Measurements from ENCODE around the gene EBF4.

EBF4 gene

DNA sequence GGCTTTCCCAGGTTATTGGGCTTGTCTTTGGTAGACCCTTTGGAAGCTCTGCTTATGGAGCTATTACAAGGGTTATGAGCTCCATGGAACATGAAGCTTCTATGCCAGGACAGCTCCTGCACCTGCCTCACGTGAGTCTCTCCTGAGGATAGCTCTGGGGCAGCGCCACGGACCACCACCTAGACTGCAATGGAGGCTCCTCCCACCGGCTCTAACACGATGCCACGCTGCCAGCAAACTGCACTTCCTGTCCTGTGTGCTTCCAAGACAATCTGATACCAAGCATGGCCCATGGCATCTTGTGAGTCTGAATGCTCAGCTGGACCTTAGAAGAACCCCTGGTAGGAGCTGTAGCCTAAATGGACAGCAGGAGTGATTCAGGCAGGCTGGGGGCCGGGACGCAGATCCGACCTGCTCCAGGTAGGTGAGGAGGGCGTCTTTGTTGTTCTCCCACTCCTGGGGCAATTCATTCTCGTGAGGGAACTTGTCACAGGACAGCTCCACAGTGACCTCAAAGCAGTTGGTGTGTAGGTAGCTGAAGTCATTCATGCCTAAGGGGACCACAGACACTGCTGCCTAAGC lies 102.4 kb downstream of the EBF4 start:
- Histone ChIP-seq H3K9ac (ENCODE audit: low read depth in 1 of 2, low read length in 2 of 2) (no peak overlapping the region), H3K27ac (ENCODE audit: low read depth in 2 of 2, low read length in 2 of 2) (no peak overlapping the region), H3K4me3 (ENCODE audit: low read length in 2 of 2) (no peak overlapping the region), H3K9me3 (ENCODE audit: control insufficient read depth in 2 of 2, low read length in 2 of 2) (no peaks in the 10 kb centered on the region), H3K27me3 (ENCODE audit: control insufficient read depth in 2 of 2, insufficient read depth in 2 of 2, low read length in 2 of 2) (peaks cover 6 to 24% of the 10 kb centered on the region in 2 donors), H3K4me1 (ENCODE audit: control insufficient read depth in 2 of 2, insufficient read depth in 2 of 2, low read length in 2 of 2) (peaks cover 0 to 3% of the 10 kb centered on the region in 2 donors), H3K36me3 (ENCODE audit: control insufficient read depth in 2 of 2, insufficient read depth in 2 of 2, low read length in 2 of 2) (no peaks in the 10 kb centered on the region)

DNA sequence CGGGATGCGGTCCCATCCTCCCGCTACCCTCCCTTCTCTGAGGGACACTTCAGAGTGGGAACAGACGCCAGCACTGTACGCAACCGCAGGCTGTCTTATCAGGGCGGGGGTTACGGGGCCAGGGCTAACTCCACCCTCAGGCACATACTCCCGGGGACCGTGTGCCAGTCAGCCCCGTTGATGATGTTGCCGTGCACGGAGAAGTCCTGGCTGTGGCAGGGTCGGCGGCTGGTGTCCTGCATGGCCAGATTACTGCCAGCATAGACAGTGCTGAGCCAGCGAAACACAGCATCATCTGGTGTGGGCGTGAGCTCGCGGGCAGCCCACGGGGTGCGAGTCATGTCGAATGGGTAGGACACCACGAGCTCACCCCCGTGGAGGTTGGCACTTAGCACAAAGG lies 102.9 kb downstream of the EBF4 start:
- no peak overlapping the region for H3K27ac ChIP-seq (ENCODE audit: low read depth in 2 of 2, low read length in 2 of 2)
- H3K9ac ChIP-seq (ENCODE audit: low read depth in 1 of 2, low read length in 2 of 2): no peak overlapping the region
- H3K9me3 ChIP-seq (ENCODE audit: control insufficient read depth in 2 of 2, low read length in 2 of 2): no peaks in the 10 kb centered on the region
- H3K27me3 ChIP-seq (ENCODE audit: control insufficient read depth in 2 of 2, insufficient read depth in 2 of 2, low read length in 2 of 2): peaks cover 8 to 28% of the 10 kb centered on the region in 2 donors
- H3K36me3 ChIP-seq (ENCODE audit: control insufficient read depth in 2 of 2, insufficient read depth in 2 of 2, low read length in 2 of 2): no peaks in the 10 kb centered on the region
- no peak overlapping the region for H3K4me3 ChIP-seq (ENCODE audit: low read length in 2 of 2)
- H3K4me1 ChIP-seq (ENCODE audit: control insufficient read depth in 2 of 2, insufficient read depth in 2 of 2, low read length in 2 of 2): peaks cover 0 to 5% of the 10 kb centered on the region in 2 donors

DNA sequence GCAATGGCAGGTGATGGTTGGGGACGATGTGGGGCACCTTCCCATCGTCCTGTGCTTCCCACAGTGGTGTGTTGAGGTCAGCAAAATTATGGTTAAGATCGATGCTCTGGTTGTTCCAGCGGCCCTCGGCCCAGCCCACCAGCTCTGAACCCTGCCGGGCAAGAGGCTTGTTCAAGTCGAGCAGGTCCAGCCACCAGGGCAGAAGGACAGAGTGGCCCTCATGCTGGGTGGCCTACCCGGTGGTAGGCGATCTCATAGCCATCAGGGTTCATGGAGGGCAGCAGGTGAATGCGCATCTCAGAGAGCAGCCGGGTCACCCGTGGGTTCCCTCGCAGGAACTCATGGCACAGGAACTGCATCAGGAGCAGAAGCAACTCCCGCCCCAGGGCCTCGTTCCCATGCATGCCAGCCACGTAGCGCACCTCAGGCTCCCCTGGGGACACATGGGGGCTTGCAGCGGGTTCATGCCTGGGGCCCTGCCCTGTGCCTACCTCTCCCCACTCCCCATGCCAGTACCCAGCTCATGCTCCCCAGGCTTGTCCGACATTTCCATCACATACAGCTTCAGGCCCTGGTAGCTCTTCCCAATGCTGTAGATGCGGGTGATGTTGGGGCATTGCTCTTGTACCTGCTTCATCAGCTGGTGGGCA lies 103.6 kb downstream of the EBF4 start:
- no peak overlapping the region for H3K9ac ChIP-seq (ENCODE audit: low read depth in 1 of 2, low read length in 2 of 2)
- peaks cover 0 to 5% of the 10 kb centered on the region in 2 donors for H3K4me1 ChIP-seq (ENCODE audit: control insufficient read depth in 2 of 2, insufficient read depth in 2 of 2, low read length in 2 of 2)
- H3K27me3 ChIP-seq (ENCODE audit: control insufficient read depth in 2 of 2, insufficient read depth in 2 of 2, low read length in 2 of 2): peaks cover 13 to 34% of the 10 kb centered on the region in 2 donors
- no peak overlapping the region for H3K4me3 ChIP-seq (ENCODE audit: low read length in 2 of 2)
- H3K27ac ChIP-seq (ENCODE audit: low read depth in 2 of 2, low read length in 2 of 2): no peak overlapping the region
- no peaks in the 10 kb centered on the region for H3K9me3 ChIP-seq (ENCODE audit: control insufficient read depth in 2 of 2, low read length in 2 of 2)
- no peaks in the 10 kb centered on the region for H3K36me3 ChIP-seq (ENCODE audit: control insufficient read depth in 2 of 2, insufficient read depth in 2 of 2, low read length in 2 of 2)

DNA sequence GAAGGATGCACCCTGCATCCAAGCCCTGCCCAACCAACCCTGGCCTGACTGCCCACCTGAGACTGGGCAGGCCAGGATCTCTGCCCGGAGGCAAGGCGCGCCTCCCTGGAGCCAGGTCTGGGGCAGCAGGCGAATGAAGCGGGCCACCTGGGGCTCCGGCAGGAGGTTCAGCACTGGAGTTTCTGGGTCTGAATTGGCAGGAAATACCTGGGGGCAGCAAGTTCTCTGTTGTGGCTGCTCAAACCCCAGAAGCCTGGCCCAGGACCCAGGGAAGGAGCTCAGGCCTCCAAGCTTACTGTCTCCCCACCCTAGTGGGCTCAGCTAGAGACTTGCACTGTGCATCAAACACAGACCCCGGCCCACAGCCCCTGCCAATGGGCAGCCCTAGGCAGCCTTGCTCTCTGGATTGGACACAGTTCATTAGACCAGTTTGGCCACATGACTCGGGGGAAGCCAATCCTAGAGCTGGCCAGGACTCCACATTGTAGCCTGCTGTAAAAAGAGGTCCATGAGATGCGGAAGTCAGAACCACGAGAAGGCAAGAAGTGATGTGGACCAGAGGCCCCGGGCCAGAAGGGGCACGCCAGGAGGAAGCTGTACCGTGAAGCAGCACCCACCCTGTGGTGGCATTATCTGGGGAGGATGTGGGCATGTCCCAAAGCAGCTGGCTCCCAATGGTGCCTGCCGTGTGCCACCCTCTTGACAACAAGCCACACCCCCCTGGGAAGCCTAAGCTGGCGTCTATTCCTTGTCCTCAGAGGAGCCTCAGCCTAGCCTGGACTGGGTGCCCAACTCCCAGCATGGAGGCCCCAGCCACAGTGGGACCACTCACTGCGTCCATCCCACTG lies 104.8 kb downstream of the EBF4 start:
- no peak overlapping the region for H3K9ac ChIP-seq (ENCODE audit: low read depth in 1 of 2, low read length in 2 of 2)
- no peak overlapping the region for H3K4me3 ChIP-seq (ENCODE audit: low read length in 2 of 2)
- peaks cover 0 to 5% of the 10 kb centered on the region in 2 donors for H3K4me1 ChIP-seq (ENCODE audit: control insufficient read depth in 2 of 2, insufficient read depth in 2 of 2, low read length in 2 of 2)
- no peaks in the 10 kb centered on the region for H3K9me3 ChIP-seq (ENCODE audit: control insufficient read depth in 2 of 2, low read length in 2 of 2)
- no peak overlapping the region for H3K27ac ChIP-seq (ENCODE audit: low read depth in 2 of 2, low read length in 2 of 2)
- H3K27me3 ChIP-seq (ENCODE audit: control insufficient read depth in 2 of 2, insufficient read depth in 2 of 2, low read length in 2 of 2): peaks cover 18 to 36% of the 10 kb centered on the region in 2 donors
- no peaks in the 10 kb centered on the region for H3K36me3 ChIP-seq (ENCODE audit: control insufficient read depth in 2 of 2, insufficient read depth in 2 of 2, low read length in 2 of 2)

DNA sequence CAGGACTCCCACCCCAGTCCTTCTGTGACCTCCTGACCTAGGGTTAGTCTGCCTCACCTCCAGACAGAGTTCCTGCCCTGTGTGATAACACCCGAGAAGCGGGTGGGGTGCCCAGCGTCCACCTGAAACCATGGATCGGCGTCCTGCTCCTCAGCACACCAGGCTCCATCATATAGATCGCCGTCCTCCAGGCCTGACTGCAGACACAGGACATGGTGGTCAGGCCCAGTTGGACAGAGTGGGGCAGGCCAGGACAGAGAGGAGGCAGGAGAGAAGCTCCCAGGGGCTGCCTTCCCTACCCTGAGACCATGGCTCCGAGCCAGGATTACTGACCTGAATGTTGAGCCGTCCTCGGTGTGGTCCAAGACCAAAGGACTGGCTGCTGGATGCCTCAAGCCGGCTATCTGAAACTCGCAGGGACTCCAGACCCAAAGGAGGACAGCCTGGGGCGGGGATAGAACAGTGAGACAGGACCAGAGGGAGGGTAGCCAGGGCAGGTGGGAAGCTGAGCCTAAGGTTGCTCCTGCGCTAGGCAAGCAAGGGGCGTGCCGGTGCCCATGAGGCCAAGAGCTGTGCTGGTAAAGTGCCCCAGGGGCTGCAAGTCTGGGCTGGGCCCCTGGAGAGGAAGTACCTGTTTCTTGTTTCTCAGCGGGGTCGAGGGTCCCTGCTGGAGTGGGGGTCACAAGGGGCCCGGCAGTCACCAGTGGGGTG lies 105.7 kb downstream of the EBF4 start:
- Histone ChIP-seq H3K36me3 (ENCODE audit: control insufficient read depth in 2 of 2, insufficient read depth in 2 of 2, low read length in 2 of 2) (no peaks in the 10 kb centered on the region), H3K9me3 (ENCODE audit: control insufficient read depth in 2 of 2, low read length in 2 of 2) (no peaks in the 10 kb centered on the region), H3K4me3 (ENCODE audit: low read length in 2 of 2) (no peak overlapping the region), H3K27ac (ENCODE audit: low read depth in 2 of 2, low read length in 2 of 2) (no peak overlapping the region), H3K9ac (ENCODE audit: low read depth in 1 of 2, low read length in 2 of 2) (no peak overlapping the region), H3K4me1 (ENCODE audit: control insufficient read depth in 2 of 2, insufficient read depth in 2 of 2, low read length in 2 of 2) (peaks cover 0 to 5% of the 10 kb centered on the region in 2 donors), H3K27me3 (ENCODE audit: control insufficient read depth in 2 of 2, insufficient read depth in 2 of 2, low read length in 2 of 2) (peaks cover 18 to 36% of the 10 kb centered on the region in 2 donors)

DNA sequence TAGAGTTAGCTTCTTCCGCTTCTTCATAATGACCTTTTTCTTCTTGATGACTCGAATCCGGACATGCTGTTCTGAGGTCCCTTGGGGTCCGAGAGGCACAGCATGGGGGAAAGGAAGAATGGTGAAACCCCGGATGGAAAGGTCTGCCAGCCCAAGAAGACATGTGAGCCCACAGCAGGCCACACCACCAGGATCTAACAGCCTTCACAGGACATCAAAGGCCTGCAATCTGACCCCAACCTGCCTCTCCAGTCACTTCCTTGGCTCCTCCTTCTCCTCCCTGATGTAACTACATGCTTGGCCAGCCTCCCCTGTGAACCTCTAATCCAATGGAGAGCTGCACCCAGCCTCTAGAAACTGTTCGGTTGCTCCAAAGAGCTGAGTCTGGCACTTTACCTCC lies 106.2 kb downstream of the EBF4 start:
- peaks cover 18 to 36% of the 10 kb centered on the region in 2 donors for H3K27me3 ChIP-seq (ENCODE audit: control insufficient read depth in 2 of 2, insufficient read depth in 2 of 2, low read length in 2 of 2)
- H3K27ac ChIP-seq (ENCODE audit: low read depth in 2 of 2, low read length in 2 of 2): no peak overlapping the region

DNA sequence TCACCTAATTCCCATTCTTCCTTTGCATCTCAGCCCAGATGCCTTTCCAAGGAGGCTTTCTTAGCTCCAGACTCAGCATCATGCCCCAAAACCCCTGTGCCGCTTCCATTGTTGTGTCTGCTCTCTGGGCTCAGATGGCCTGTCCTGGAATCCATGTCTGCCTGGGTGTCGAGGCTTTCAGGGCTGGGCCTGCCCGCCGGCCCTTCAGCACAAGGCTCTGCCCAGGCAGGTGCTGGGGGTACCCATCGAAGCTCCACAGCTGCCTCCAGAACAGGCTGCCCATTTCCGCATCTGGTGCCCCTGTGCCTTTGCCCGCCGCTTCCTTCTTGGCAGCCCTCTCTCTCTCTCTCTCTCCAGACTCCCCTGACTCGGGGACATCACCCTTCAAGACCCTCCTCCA lies 106.7 kb downstream of the EBF4 start:
- peaks cover 0 to 5% of the 10 kb centered on the region in 2 donors for H3K4me1 ChIP-seq (ENCODE audit: control insufficient read depth in 2 of 2, insufficient read depth in 2 of 2, low read length in 2 of 2)
- peaks cover 18 to 36% of the 10 kb centered on the region in 2 donors for H3K27me3 ChIP-seq (ENCODE audit: control insufficient read depth in 2 of 2, insufficient read depth in 2 of 2, low read length in 2 of 2)
- H3K9ac ChIP-seq (ENCODE audit: low read depth in 1 of 2, low read length in 2 of 2): no peak overlapping the region
- peak overlapping the region in 1 of 2 donors; percentile 66 for H3K4me3 ChIP-seq (ENCODE audit: low read length in 2 of 2)
- no peaks in the 10 kb centered on the region for H3K36me3 ChIP-seq (ENCODE audit: control insufficient read depth in 2 of 2, insufficient read depth in 2 of 2, low read length in 2 of 2)
- H3K27ac ChIP-seq (ENCODE audit: low read depth in 2 of 2, low read length in 2 of 2): no peak overlapping the region
- no peaks in the 10 kb centered on the region for H3K9me3 ChIP-seq (ENCODE audit: control insufficient read depth in 2 of 2, low read length in 2 of 2)

More for the DNA sequence above, 106.2 kb downstream of the EBF4 start:
- no peak overlapping the region for H3K4me3 ChIP-seq (ENCODE audit: low read length in 2 of 2)
- no peaks in the 10 kb centered on the region for H3K9me3 ChIP-seq (ENCODE audit: control insufficient read depth in 2 of 2, low read length in 2 of 2)
- H3K4me1 ChIP-seq (ENCODE audit: control insufficient read depth in 2 of 2, insufficient read depth in 2 of 2, low read length in 2 of 2): peaks cover 0 to 5% of the 10 kb centered on the region in 2 donors
- H3K36me3 ChIP-seq (ENCODE audit: control insufficient read depth in 2 of 2, insufficient read depth in 2 of 2, low read length in 2 of 2): no peaks in the 10 kb centered on the region
- no peak overlapping the region for H3K9ac ChIP-seq (ENCODE audit: low read depth in 1 of 2, low read length in 2 of 2)

DNA sequence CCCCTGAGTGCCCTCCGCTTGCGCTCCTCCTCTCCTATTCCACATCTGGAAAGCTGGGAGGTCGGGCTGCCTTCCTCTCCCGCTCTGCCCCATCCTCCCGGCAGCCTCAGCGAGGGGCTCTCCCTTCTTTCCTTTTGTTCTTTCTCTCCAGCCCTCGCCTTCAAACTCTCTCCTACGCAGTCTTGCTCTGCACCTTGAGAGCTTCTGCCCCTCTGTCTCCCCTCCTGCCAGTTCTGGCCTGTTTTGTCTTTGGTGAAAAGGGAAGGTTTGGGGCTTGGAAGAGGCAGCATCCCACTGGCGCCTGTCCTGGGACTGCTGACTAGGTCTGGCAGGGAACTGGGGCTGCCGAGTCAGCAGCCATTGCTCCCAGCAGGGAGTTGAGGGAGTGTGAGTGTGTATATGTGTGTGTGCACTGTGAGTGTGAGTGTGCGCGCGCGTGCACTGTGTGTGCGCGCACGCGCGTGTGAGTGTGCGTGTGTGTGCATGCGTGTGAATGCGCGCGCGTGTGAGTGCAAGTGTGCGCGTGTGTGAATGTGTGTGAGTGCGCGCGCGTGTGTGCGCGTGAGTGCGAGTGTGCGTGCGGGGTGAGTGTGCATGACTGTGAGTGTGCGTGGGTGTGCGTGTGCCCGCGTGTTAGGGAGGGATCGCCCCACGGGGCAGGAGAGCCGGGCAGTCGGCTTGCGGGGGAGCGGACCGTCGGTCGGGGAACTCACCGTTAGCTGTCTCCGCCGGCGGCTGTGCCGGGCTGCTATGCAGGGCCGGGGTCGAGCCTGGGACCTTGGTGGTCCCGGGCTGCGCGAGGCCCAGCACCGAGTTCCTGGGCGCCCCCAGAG lies 107.3 kb downstream of the EBF4 start:
- Histone ChIP-seq H3K4me1 (ENCODE audit: control insufficient read depth in 2 of 2, insufficient read depth in 2 of 2, low read length in 2 of 2) (peaks cover 0 to 5% of the 10 kb centered on the region in 2 donors), H3K4me3 (ENCODE audit: low read length in 2 of 2) (peak overlapping the region; percentile 57 to 66), H3K36me3 (ENCODE audit: control insufficient read depth in 2 of 2, insufficient read depth in 2 of 2, low read length in 2 of 2) (no peaks in the 10 kb centered on the region), H3K9me3 (ENCODE audit: control insufficient read depth in 2 of 2, low read length in 2 of 2) (no peaks in the 10 kb centered on the region), H3K27ac (ENCODE audit: low read depth in 2 of 2, low read length in 2 of 2) (no peak overlapping the region), H3K27me3 (ENCODE audit: control insufficient read depth in 2 of 2, insufficient read depth in 2 of 2, low read length in 2 of 2) (peaks cover 18 to 33% of the 10 kb centered on the region in 2 donors), H3K9ac (ENCODE audit: low read depth in 1 of 2, low read length in 2 of 2) (no peak overlapping the region)

DNA sequence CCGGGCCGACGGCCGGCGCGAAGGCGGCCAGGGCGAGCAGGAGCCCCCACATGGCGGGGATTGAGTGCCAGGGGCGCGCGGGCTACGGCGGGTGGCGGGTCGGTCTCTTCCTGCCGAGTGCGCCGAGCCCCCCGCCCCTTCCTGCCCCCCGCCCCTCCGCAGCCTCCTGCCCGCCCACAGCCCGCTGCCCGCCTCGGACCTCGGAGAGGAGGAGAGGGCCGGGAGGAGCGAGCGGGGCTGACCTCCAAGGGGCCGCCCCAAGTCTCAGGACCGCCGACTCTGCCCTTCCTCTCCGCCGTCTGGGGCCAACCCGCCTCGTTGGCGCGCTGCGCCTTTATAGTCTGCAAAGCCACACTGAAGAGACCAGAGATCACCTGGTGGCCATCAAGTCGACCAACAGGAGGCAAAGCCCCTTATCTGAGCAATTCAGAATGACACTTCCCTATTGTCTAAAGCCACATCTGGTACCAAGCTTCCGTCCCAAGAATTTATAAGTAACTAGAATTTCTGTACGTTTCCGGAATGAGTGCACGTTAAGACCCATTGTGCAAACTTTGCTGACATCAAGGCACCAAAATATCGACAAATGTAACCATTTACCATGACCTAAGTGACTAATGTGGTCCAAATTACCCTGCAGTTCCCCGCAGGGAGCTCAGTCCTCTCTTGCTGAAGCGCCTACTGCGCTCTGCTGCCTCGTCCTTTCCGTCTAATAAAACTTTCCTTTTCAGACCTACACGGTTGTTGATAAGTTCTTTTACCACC lies 108.1 kb downstream of the EBF4 start, which contains the start of gene CPXM1:
CPXM1 (minus strand) TSS at position 107 of the 765 bp plus-strand sequence; CDS start at position 52, 55 bp downstream.
- Histone ChIP-seq H3K27ac (ENCODE audit: low read depth in 2 of 2, low read length in 2 of 2) (no peak within 1 kb of the TSS), H3K9me3 (ENCODE audit: control insufficient read depth in 2 of 2, low read length in 2 of 2) (no peaks in the 10 kb centered on the region), H3K27me3 (ENCODE audit: control insufficient read depth in 2 of 2, insufficient read depth in 2 of 2, low read length in 2 of 2) (peaks cover 17 to 34% of the 10 kb centered on the region in 2 donors), H3K9ac (ENCODE audit: low read depth in 1 of 2, low read length in 2 of 2) (no peak within 1 kb of the TSS), H3K4me1 (ENCODE audit: control insufficient read depth in 2 of 2, insufficient read depth in 2 of 2, low read length in 2 of 2) (peaks cover 0 to 5% of the 10 kb centered on the region in 2 donors), H3K36me3 (ENCODE audit: control insufficient read depth in 2 of 2, insufficient read depth in 2 of 2, low read length in 2 of 2) (no peaks in the 10 kb centered on the region), H3K4me3 (ENCODE audit: low read length in 2 of 2) (peak within 1 kb of the TSS; percentile 57 to 66)
